GM18505 (cell line): ENCODE measurements around the gene LTA4H.

Experiments used
- ATAC-seq: cut with Tn5 transposase; IDR thresholded peaks from one replicate; pipeline ENCODE4 v1.9.1; 2021; ENCODE audit not compliant: unreplicated experiment
- POLR2A ChIP-seq: IDR thresholded peaks from 4 replicates; pipeline ENCODE4 v1.6.1; 2011; ENCODE audit warnings: borderline replicate concordance; ENCODE audit not compliant: insufficient read depth, insufficient read length; ENCODE audit errors: extremely low read depth

Gene LTA4H

GRCh38 chr12:95956557-95957145 lies 78.7 kb downstream of the LTA4H start:
- no peak for ATAC-seq
- TF ChIP-seq POLR2A, result no peak

- ATAC-seq, result no peak
- TF ChIP-seq POLR2A, result no peak
These were observed 79.7 kb downstream of the LTA4H start for GRCh38 chr12:95955549-95956159.

- TF ChIP-seq POLR2A, result no peak
- no peak for ATAC-seq
These were observed 82.4 kb downstream of the LTA4H start for GRCh38 chr12:95953000-95953399.

GRCh38 chr12:95951515-95951914 lies 83.9 kb downstream of the LTA4H start:
- no peak for ATAC-seq

More at GRCh38 chr12:95951515-95951914, 83.9 kb downstream of the LTA4H start:
- no peak for TF ChIP-seq POLR2A
